Measurements from ENCODE around the gene TBC1D14. TPM values are rescaled to one million over a fixed set of nuclear protein-coding genes. Genes with fewer than 3 reads are reported as not detected.

The TBC1D14 gene
- total RNA-seq, 1 donor from 2014 or later: 103 TPM

DNA sequence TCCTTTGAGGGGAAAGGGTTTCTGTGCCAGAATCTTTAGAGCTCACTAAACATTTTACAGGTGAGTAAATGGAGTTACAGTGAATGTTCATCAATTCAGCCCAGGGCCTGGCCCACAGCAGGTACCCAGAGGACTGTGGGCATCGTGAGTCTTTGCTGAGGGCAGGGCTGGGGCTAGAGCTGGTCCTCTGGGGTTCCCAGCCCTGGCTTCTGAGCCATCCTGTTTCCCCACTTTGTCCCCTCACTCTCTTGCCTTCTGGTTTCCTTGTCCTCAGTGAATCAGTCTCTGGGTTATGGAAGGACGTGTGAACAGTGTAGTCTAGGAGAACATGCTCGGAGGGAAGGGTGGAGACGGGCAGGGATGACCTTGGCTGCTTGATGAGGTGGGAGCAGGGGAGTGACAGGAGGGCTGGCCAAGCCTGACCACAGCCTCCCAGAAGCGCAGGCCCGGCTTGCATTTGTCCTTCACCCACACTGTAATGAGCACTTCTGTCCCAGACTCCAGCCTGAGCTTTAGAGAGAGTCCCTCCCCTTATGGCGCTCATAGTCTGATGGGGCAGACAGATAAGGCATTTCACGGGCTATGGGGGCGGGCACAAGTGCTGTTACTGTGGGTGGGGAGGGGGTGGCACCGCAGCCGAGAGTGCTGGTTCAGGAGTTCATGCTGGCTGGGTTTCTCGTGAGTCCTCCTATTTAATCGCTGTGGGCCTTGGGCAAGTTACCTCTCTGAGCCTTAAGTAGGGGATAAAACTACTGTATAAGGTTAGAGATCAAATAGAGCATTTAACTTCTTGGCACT lies 17.3 kb downstream of the TBC1D14 start:
- Histone ChIP-seq H3K27me3 (ENCODE audit: control insufficient read depth, insufficient read depth, low read length) (no peaks in the 10 kb centered on the region), H3K36me3 (ENCODE audit: control insufficient read depth, insufficient read depth, low read length) (peaks cover 8% of the 10 kb centered on the region), H3K4me3 (ENCODE audit: low read depth, low read length) (no peak overlapping the region)
- FAIRE-seq (no peak), DNase-seq (ENCODE audit: low read depth) (no peak)
- TF ChIP-seq CTCF (IDR thresholded peaks at IDR 0.05; ENCODE audit: insufficient read depth, low read length, severe bottlenecking): no peak

GRCh38 chr4:6928081-6928480 lies 18.5 kb downstream of the TBC1D14 start:
- Histone ChIP-seq H3K36me3 (ENCODE audit: control insufficient read depth, insufficient read depth, low read length) (peaks cover 11% of the 10 kb centered on the region), H3K27me3 (ENCODE audit: control insufficient read depth, insufficient read depth, low read length) (no peaks in the 10 kb centered on the region), H3K4me3 (ENCODE audit: low read depth, low read length) (no peak overlapping the region)
- DNase-seq (ENCODE audit: low read depth) (no peak), FAIRE-seq (no peak)
- no peak for TF ChIP-seq CTCF (IDR thresholded peaks at IDR 0.05; ENCODE audit: insufficient read depth, low read length, severe bottlenecking)

DNA sequence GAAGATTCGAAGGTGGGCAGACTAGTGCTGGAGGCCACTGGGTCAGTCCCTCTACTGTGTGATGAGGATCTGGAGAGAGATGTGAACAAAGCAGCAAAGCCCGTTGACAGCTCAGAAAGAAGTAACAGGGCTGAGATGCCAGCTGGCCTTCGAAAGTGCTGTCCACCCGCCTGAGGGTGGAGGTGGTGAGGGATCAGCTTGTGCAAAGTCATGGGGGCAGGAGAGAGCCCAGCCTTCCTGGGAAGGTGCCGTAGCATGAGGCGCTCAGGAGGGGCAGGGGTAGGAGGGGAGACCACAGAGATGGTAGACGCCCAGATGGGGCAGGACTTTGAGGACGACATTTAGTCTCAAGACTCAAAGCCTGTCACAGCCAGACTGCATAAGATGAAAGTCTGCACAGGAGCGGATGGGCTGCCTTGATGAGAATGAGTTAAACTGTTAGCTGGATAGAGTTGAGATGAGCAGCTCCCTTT lies 19.7 kb downstream of the TBC1D14 start:
- Histone ChIP-seq H3K36me3 (ENCODE audit: control insufficient read depth, insufficient read depth, low read length) (peaks cover 5% of the 10 kb centered on the region), H3K4me3 (ENCODE audit: low read depth, low read length) (no peak overlapping the region), H3K27me3 (ENCODE audit: control insufficient read depth, insufficient read depth, low read length) (no peaks in the 10 kb centered on the region)
- no peak for FAIRE-seq
- TF ChIP-seq CTCF (IDR thresholded peaks at IDR 0.05; ENCODE audit: insufficient read depth, low read length, severe bottlenecking): no peak
- DNase-seq (ENCODE audit: low read depth): no peak

DNA sequence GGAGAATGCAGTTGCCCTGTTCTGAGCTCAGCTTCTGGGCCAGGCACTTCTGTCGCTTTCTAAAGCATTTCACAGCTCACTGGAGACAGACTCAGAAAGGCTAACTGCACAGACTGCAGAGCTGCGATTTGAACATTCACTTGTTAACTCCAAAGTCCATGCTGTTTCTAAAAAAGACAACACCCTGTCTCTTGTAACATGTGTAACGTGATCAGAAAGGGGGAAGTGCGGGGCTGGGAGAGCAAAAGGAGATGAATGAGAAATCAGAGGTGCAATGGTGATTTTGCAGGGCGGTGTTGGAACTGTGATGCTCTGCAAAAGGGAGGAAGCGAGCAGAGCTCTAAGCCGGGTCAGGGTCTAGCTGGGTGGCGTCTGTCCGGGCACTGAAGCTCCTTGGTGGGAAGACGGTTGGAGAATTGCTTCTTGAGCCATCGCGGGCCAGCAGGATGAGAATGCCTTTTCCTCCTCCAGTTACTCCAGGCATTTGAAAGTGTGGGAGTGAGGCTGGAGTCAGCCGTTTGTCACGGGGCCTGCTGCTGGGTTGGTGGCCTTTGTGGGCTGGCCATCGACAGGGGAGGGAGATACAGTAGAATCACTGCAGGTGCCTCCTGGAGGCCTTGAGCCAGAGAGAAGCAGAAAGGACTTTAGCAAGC lies 20.3 kb downstream of the TBC1D14 start:
- DNase-seq (ENCODE audit: low read depth) (no peak), FAIRE-seq (no peak)
- TF ChIP-seq CTCF (IDR thresholded peaks at IDR 0.05; ENCODE audit: insufficient read depth, low read length, severe bottlenecking): no peak
- Histone ChIP-seq H3K4me3 (ENCODE audit: low read depth, low read length) (no peak overlapping the region), H3K27me3 (ENCODE audit: control insufficient read depth, insufficient read depth, low read length) (no peaks in the 10 kb centered on the region), H3K36me3 (ENCODE audit: control insufficient read depth, insufficient read depth, low read length) (peaks cover 2% of the 10 kb centered on the region)

DNA sequence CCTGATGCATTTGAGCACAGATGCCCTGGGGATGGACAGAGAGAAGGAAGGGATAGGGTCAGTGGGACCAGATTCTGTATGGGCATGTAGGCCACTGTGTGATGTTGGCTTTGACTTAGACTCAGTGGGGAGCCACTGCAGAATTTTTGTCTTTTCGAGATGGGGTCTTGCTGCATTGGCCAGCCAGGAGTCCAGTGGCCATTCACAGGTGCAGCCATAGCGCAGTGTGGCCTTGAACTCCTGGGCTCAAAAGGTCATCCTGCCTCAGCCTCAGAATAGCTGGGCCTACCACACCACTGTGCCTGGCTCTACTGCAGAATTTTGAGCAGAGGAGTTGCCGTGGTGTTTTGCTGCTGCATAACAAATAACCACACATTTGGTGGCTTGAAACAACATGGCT lies 22.8 kb downstream of the TBC1D14 start:
- FAIRE-seq (no peak), DNase-seq (ENCODE audit: low read depth) (no peak)
- Histone ChIP-seq H3K36me3 (ENCODE audit: control insufficient read depth, insufficient read depth, low read length) (peaks cover 2% of the 10 kb centered on the region), H3K27me3 (ENCODE audit: control insufficient read depth, insufficient read depth, low read length) (no peaks in the 10 kb centered on the region), H3K4me3 (ENCODE audit: low read depth, low read length) (no peak overlapping the region)
- no peak for TF ChIP-seq CTCF (IDR thresholded peaks at IDR 0.05; ENCODE audit: insufficient read depth, low read length, severe bottlenecking)
